ENCODE measurements around the gene GSK3A. TPM values are rescaled to one million over a fixed set of nuclear protein-coding genes. Genes with fewer than 3 reads are reported as not detected.

Gene GSK3A
- total and polyA plus RNA-seq, 4 donors = 23.7 to 147 (median 86.4) TPM

DNA sequence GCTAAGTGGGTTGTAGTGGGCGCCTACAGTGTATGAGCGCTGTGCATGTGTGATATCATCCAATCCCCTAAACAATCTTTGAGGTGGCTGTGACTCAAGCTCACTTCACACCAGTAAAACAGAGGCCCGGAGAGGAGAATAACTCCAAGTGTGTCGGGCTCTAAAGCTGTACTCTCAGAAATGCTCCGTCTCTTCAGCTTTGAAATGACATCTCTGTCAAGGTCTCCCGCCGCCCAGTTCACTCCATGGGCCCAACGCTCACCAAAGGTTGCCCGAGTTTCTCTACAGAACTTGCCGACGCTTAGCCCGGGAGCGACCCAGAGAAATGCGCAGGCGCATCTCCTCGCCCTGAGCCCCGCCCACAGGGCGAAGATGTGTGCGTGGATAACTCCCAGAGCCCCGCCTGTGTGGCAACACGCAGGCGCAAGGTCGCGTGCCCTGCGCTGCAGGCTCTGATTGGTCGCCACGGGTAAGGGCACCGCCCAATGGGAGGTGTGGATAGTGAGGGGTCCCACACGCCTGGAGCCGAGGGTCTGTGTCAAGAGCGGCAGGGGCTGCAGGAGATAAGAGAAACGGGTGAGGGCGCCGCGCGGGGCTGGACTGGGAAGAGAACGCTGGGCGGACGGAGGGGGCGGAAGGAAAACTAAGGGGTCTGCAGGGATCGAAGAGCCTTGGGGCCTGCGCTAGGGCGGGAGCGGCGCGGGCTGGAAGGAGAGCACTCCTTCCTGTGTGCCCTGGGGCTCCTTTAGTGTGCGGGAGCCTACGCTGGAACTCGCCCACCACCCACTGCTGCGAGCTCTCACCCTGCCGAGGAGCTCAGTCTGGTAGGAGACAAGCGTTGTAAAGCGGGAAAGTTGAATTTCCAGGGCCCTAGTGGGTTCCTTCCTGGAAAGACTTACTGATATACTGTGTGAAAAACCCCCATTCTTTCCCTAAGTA is 22.3 kb downstream of the GSK3A start, which contains the start of gene ZNF526:
Gene ZNF526 (plus strand): TSS at position 501 of the 939 bp plus-strand sequence. CDS start 4,092 bp downstream, outside the sequence.
- H3K27me3 ChIP-seq (ENCODE audit: control insufficient read depth, insufficient read depth, low read length) = no peaks in the 10 kb centered on the region
- peaks cover 13% of the 10 kb centered on the region for H3K36me3 ChIP-seq (ENCODE audit: control insufficient read depth, insufficient read depth, low read length)
- H3K9me3 ChIP-seq (ENCODE audit: control insufficient read depth, insufficient read depth, low read length) = no peaks in the 10 kb centered on the region
- under 1% methylated on average over 48 of the region's 53 CpGs for WGBS (ENCODE audit: insufficient coverage)
- H3K27ac ChIP-seq (ENCODE audit: low read depth, low read length) = peak within 1 kb of the TSS; percentile 87
- peak; percentile 92 to 99 (median 97) for DNase-seq (ENCODE audit: low read depth in 4 of 6, low spot score in 6 of 6)
- peaks cover 44% of the 10 kb centered on the region for H3K4me1 ChIP-seq (ENCODE audit: control insufficient read depth, insufficient read depth, low read length)
- H3K4me3 ChIP-seq (ENCODE audit: low read depth, low read length) = peak within 1 kb of the TSS; percentile 90

DNA sequence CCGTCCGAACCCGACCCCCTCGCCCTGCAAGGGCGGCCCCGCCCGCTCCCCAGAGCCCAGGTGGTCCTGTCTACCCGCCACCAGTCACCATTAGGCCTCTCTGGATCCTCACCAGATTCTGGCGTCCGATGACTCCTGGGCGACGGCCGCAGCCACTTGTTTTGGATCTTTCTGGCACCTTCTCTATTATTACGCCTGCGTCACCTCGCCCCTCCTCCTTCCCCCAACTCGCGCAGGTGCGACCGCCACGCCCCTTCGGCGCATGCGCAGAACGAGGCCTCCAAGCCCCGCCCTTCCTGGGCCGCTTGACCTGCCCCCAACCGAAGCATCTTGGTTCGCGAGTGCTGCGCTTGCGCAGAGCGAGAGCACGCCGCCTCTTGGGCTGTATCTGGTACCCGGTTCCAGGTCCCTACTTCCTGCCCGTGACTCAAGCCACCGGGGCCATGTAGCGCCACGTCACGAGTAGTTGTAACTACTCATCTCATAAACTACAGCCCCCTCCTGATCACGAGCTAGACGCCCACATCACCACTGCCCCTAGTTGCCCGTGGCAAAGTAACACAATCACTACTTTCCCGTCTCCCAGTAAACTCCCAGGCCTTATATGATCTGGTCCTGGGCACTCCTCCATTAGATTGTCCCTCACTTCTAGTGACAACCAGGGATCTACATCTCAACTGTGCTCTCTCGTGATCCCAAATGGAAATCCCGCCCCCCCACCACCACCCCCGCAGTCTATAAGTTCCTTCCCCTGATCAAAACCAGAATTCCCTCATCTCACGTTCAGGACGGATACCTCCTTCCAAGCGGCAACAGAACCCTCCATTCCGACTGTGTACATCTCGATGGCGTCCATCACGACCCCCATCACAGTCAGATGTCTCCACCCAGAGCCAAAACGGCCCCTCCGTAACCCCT is 24.6 kb downstream of the GSK3A start, which contains the start of gene DEDD2:
Gene DEDD2 (minus strand): TSS at position 158 of the 918 bp plus-strand sequence. CDS start 670 bp downstream, outside the sequence.
- H3K36me3 ChIP-seq (ENCODE audit: control insufficient read depth, insufficient read depth, low read length) = peaks cover 10% of the 10 kb centered on the region
- no peaks in the 10 kb centered on the region for H3K27me3 ChIP-seq (ENCODE audit: control insufficient read depth, insufficient read depth, low read length)
- H3K27ac ChIP-seq (ENCODE audit: low read depth, low read length) = peak within 1 kb of the TSS; percentile 83
- H3K9me3 ChIP-seq (ENCODE audit: control insufficient read depth, insufficient read depth, low read length) = no peaks in the 10 kb centered on the region
- peak; percentile 84 to 98 (median 88) for DNase-seq (ENCODE audit: low read depth in 4 of 6, low spot score in 6 of 6)
- peaks cover 44% of the 10 kb centered on the region for H3K4me1 ChIP-seq (ENCODE audit: control insufficient read depth, insufficient read depth, low read length)
- 14% methylated on average over 55 of the region's 57 CpGs for WGBS (ENCODE audit: insufficient coverage)
- H3K4me3 ChIP-seq (ENCODE audit: low read depth, low read length) = peak within 1 kb of the TSS; percentile 85

DNA sequence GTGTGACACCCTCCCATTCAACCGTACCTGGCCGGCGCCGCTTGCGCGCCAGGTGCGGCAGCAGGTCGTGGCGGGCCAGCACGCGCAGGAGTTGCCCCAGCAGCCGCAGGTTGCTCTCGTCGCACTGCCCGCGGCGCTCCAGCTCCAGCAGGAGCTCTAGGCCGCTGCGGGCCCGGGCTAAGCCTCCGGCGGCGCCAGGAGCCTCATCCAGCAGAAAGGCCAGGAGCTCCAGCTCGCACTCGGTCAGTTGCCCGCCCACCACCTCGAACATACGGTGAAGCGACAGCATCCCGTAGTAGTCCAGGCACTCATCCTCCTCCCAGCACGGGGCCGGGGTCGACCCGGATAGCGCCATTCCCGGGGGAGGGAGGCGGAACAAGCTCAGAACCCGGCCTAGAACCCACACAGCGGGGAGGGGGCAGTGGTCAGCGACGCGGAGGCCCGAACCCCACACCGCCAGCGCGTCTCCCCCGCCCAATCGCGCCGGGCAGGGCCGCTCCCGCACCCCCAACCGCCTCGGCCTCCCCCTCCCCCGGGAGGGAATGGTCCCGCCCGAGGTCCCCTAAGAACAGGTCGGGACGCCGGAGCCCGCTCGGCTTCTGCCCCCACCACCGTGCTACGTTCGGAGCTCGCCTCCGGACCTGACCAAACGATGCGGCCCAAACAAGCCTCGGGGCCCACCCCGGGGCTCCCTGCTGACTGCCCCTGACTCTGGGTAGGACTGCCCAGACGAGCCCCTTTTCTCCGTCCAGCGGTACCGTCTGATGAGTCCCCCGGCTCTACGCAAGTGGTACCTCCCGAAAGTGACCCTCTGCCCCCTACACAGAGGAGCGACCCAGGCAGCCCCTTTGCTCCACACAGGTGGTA is 25.5 kb downstream of the GSK3A start:
- DNase-seq (ENCODE audit: low read depth in 4 of 6, low spot score in 6 of 6) = peak in 4 of 6 donors; percentile 4 to 71 (median 30)
- H3K4me1 ChIP-seq (ENCODE audit: control insufficient read depth, insufficient read depth, low read length) = peaks cover 44% of the 10 kb centered on the region

DNA sequence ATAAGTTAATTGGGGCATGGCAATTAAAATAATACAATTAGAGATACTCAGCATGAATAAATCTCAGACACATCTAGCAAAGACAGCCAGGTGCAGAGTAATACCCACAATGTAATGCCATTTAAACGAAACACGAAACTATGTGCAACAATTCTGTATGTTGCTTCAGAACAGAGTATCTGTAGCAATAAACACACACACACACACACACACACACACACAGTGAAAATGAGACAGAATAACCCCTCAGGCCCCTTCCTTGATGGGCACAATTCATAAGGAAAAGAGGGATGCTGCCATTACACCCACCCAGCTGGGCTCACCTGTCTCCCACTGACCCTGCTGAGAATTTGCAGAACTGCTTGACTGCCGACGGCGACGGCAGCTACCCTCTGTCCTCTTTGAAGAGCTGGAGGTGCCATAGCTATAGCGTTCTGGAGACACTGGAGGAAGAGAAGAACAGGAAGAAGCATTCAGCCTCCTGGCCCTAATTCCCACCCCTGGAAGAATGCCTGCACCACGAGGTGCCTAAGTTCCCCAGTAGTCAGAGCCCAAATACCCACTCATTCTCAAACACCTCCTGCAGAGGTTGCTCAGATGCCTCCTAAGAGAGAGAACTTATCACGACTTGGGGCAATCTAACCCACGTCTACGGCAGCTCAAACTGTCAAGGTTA is 27.5 kb downstream of the GSK3A start:
- no peak overlapping the region for H3K4me3 ChIP-seq (ENCODE audit: low read depth, low read length)
- 94% methylated on average over 6 of the region's 11 CpGs for WGBS (ENCODE audit: insufficient coverage)
- no peaks in the 10 kb centered on the region for H3K9me3 ChIP-seq (ENCODE audit: control insufficient read depth, insufficient read depth, low read length)
- H3K4me1 ChIP-seq (ENCODE audit: control insufficient read depth, insufficient read depth, low read length) = peaks cover 35% of the 10 kb centered on the region
- H3K27me3 ChIP-seq (ENCODE audit: control insufficient read depth, insufficient read depth, low read length) = no peaks in the 10 kb centered on the region
- peaks cover 31% of the 10 kb centered on the region for H3K36me3 ChIP-seq (ENCODE audit: control insufficient read depth, insufficient read depth, low read length)
- DNase-seq (ENCODE audit: low read depth in 4 of 6, low spot score in 6 of 6) = no peak
- H3K27ac ChIP-seq (ENCODE audit: low read depth, low read length) = no peak overlapping the region

More for the DNA sequence above, 25.5 kb downstream of the GSK3A start:
- under 1% methylated on average over 79 of the region's 79 CpGs for WGBS (ENCODE audit: insufficient coverage)
- peak overlapping the region; percentile 83 for H3K27ac ChIP-seq (ENCODE audit: low read depth, low read length)
- peaks cover 18% of the 10 kb centered on the region for H3K36me3 ChIP-seq (ENCODE audit: control insufficient read depth, insufficient read depth, low read length)
- H3K27me3 ChIP-seq (ENCODE audit: control insufficient read depth, insufficient read depth, low read length) = no peaks in the 10 kb centered on the region
- no peaks in the 10 kb centered on the region for H3K9me3 ChIP-seq (ENCODE audit: control insufficient read depth, insufficient read depth, low read length)
- H3K4me3 ChIP-seq (ENCODE audit: low read depth, low read length) = peak overlapping the region; percentile 85

DNA sequence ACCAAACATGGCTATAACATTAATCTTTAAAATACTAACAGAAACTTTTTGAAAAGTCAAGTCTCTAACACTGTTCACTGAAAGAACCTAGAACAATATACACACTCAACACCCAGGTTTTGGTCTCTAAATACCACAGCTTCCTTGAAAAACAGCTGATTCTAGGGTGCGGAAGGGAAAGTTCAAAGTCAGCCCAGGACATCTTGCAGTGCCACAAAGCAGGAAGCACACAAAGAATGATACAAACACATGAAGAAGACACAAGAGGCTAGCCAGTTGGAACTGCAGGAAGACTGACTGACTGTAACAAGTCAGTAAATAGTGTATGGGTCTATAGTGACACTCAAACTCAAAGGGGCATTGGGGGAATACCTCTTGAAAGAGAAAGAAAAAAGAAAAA is 29.5 kb downstream of the GSK3A start:
- no peak for DNase-seq (ENCODE audit: low read depth in 4 of 6, low spot score in 6 of 6)
- H3K36me3 ChIP-seq (ENCODE audit: control insufficient read depth, insufficient read depth, low read length) = peaks cover 51% of the 10 kb centered on the region
- no peak overlapping the region for H3K27ac ChIP-seq (ENCODE audit: low read depth, low read length)
- H3K4me1 ChIP-seq (ENCODE audit: control insufficient read depth, insufficient read depth, low read length) = peaks cover 20% of the 10 kb centered on the region
- H3K27me3 ChIP-seq (ENCODE audit: control insufficient read depth, insufficient read depth, low read length) = no peaks in the 10 kb centered on the region
- whole genome bisulfite sequencing (ENCODE audit: insufficient coverage) = 83% methylated on average over 1 of the region's 1 CpG
- H3K9me3 ChIP-seq (ENCODE audit: control insufficient read depth, insufficient read depth, low read length) = no peaks in the 10 kb centered on the region
- no peak overlapping the region for H3K4me3 ChIP-seq (ENCODE audit: low read depth, low read length)

DNA sequence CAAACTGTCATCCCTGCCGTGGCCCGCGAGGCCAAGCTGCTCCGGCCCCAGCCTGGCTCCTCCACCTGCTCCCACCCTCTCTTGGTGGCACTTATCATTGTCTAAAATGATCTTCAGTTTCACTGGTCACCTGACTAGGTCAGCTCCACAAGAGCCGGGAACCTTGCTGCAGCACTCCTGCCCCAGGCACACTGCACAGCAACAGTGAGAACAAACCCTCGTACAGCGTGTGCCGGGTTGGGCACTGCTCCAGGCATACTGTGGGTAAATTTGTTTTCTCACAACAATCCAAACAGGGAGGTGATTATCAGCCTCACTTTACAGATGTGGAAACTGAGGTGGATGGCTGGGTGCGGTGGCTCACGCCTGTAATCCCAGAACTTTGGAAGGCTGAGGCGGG is 33.8 kb downstream of the GSK3A start:
- no peaks in the 10 kb centered on the region for H3K4me1 ChIP-seq (ENCODE audit: control insufficient read depth, insufficient read depth, low read length)
- no peaks in the 10 kb centered on the region for H3K27me3 ChIP-seq (ENCODE audit: control insufficient read depth, insufficient read depth, low read length)
- H3K36me3 ChIP-seq (ENCODE audit: control insufficient read depth, insufficient read depth, low read length) = peaks cover 72% of the 10 kb centered on the region
- no peak for DNase-seq (ENCODE audit: low read depth in 4 of 6, low spot score in 6 of 6)
- H3K27ac ChIP-seq (ENCODE audit: low read depth, low read length) = no peak overlapping the region
- no peak overlapping the region for H3K4me3 ChIP-seq (ENCODE audit: low read depth, low read length)
- no peaks in the 10 kb centered on the region for H3K9me3 ChIP-seq (ENCODE audit: control insufficient read depth, insufficient read depth, low read length)
- WGBS (ENCODE audit: insufficient coverage) = 96% methylated on average over 7 of the region's 11 CpGs

DNA sequence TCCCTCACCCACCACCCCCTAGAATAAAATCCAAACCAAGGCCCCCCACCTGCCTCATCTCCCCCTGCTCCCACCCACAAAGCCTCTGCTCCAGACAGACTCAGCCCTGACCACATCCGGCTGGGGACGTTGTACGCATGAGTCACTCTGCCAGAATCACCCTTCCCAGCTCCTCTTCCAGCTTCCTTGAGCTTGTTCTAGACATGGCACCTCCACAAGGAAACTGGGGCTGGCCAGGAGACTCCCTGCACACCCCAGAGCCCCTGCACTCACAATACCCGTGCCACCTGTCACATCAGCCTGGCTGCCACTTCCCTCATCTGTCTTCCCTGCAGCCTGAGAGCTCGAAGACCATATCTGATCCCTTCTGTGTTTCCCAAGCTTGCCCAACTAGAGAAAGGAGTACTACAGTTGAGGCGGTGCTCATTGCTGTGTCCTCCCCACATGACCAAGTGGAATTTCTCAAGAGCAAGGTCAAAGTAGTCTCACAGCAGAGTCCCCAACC is 34.6 kb downstream of the GSK3A start:
- no peak overlapping the region for H3K4me3 ChIP-seq (ENCODE audit: low read depth, low read length)
- 84% methylated on average over 6 of the region's 6 CpGs for WGBS (ENCODE audit: insufficient coverage)
- peaks cover 80% of the 10 kb centered on the region for H3K36me3 ChIP-seq (ENCODE audit: control insufficient read depth, insufficient read depth, low read length)
- H3K4me1 ChIP-seq (ENCODE audit: control insufficient read depth, insufficient read depth, low read length) = no peaks in the 10 kb centered on the region
- no peaks in the 10 kb centered on the region for H3K27me3 ChIP-seq (ENCODE audit: control insufficient read depth, insufficient read depth, low read length)
- H3K27ac ChIP-seq (ENCODE audit: low read depth, low read length) = no peak overlapping the region
- no peaks in the 10 kb centered on the region for H3K9me3 ChIP-seq (ENCODE audit: control insufficient read depth, insufficient read depth, low read length)
- DNase-seq (ENCODE audit: low read depth in 4 of 6, low spot score in 6 of 6) = no peak

DNA sequence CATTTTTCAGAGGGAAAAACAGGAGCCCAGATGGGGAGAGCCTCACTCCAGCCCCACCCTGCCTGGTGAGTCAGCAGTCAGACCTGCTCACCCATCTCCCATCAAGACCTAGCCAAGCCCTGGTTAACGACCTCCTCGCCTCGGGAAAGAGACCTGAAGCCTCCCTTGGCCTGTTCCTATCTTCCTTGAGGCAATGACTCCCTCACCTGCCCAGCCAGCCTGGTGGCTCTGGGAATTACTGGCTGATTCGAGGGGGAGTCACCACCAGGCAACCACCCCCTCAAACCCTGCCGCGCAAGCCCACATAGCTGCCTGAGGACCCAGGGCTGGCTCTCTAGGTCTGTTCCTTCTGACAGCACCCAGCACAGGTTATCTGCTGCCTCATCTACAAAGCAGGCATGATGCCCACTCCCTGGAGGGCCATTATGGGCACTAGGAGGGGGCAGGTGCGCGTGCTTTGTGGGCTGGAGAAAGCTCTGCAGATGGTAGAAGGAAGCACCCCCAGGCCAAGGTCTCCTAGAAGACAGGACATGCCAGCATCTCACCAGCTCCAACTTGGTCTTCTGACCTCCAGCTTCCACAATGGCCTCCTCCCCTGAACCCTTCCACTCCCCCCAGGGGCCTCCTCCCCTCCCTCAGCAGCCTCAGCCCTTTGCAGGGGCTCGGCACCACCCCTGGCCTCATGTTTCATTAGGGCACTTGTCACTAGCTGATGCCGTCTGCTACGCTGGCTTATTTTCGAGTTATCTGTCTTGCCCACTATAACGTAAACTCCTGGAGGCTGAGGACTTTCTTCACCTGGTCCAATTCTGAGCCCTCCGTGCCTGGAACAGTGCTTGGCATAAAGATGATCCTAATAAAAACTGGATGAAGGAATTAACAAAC is 35.3 kb downstream of the GSK3A start:
- no peaks in the 10 kb centered on the region for H3K4me1 ChIP-seq (ENCODE audit: control insufficient read depth, insufficient read depth, low read length)
- peaks cover 82% of the 10 kb centered on the region for H3K36me3 ChIP-seq (ENCODE audit: control insufficient read depth, insufficient read depth, low read length)
- no peak overlapping the region for H3K4me3 ChIP-seq (ENCODE audit: low read depth, low read length)
- no peaks in the 10 kb centered on the region for H3K9me3 ChIP-seq (ENCODE audit: control insufficient read depth, insufficient read depth, low read length)
- no peaks in the 10 kb centered on the region for H3K27me3 ChIP-seq (ENCODE audit: control insufficient read depth, insufficient read depth, low read length)
- WGBS (ENCODE audit: insufficient coverage) = 95% methylated on average over 14 of the region's 14 CpGs
- no peak overlapping the region for H3K27ac ChIP-seq (ENCODE audit: low read depth, low read length)
- DNase-seq (ENCODE audit: low read depth in 4 of 6, low spot score in 6 of 6) = no peak

Measured in spinal cord (tissue), 10 donors.